ENCODE measurements around the gene IVNS1ABP. TPM values are rescaled to one million over a fixed set of nuclear protein-coding genes. Genes with fewer than 3 reads are reported as not detected.

IVNS1ABP gene
- total and polyA plus RNA-seq, 2 donors (not counting 3 experiments of a cell fraction or from before 2014, with no cell fraction given), result 26.3 to 81.6 TPM

GRCh38 chr1:185293967-185294542 lies 23.0 kb downstream of the IVNS1ABP start:
- no peak overlapping the region for H3K4me2 ChIP-seq (ENCODE audit: insufficient read depth, low read length)
- TF ChIP-seq EZH2 (IDR thresholded peaks at IDR 0.05; ENCODE audit: borderline replicate concordance, low read depth, low read length, severe bottlenecking), result no peak
- TF ChIP-seq JUN (IDR thresholded peaks at IDR 0.05; ENCODE audit: borderline replicate concordance, insufficient read depth, insufficient read length, low read depth), result no peak
- TF ChIP-seq MYC (IDR thresholded peaks at IDR 0.05; ENCODE audit: low read depth, low read length), result no peak
- no peak for TF ChIP-seq CTCF (IDR thresholded peaks at IDR 0.05; ENCODE audit: extremely low read depth in 1 of 2, insufficient read depth in 1 of 2, low read depth in 1 of 2, low read length in 2 of 2)
- TF ChIP-seq POLR2AphosphoS5 (IDR thresholded peaks at IDR 0.05; ENCODE audit: insufficient read depth, low read depth, low read length), result no peak
- TF ChIP-seq GATA2 (IDR thresholded peaks at IDR 0.05; ENCODE audit: insufficient read depth, insufficient read length, low read depth, low read length), result no peak
- TF ChIP-seq POLR2A (IDR thresholded peaks at IDR 0.05; ENCODE audit: low read depth, low read length), result no peak
- TF ChIP-seq FOS (IDR thresholded peaks at IDR 0.05; ENCODE audit: borderline replicate concordance, insufficient read depth, low read length), result no peak
- no peak for TF ChIP-seq MAX (IDR thresholded peaks at IDR 0.05; ENCODE audit: insufficient read depth, insufficient read length)
- no peak for DNase-seq (ENCODE audit: low read depth, low spot score)
- H3K79me2 ChIP-seq (ENCODE audit: control insufficient read depth, insufficient read depth, low read length), result no peaks in the 10 kb centered on the region
- no peak for FAIRE-seq
- POLR2A ChIA-PET, result no interaction called here
- no peaks in the 10 kb centered on the region for H3K9me1 ChIP-seq (replicated peaks; ENCODE audit: control insufficient read depth, extremely low read depth, insufficient read depth, low read length)
- no peak overlapping the region for H3K9ac ChIP-seq (replicated peaks; ENCODE audit: extremely low read depth, insufficient read depth, low read length)
- no peaks in the 10 kb centered on the region for H4K20me1 ChIP-seq (replicated peaks; ENCODE audit: control insufficient read depth, extremely low read depth, insufficient read depth, low read length)
- peaks cover 11 to 21% of the 10 kb centered on the region in 2 experiments for H3K36me3 ChIP-seq (ENCODE audit: control insufficient read depth in 2 of 2, extremely low read depth in 1 of 2, insufficient read depth in 2 of 2, low read length in 2 of 2)
- H3K4me3 ChIP-seq (replicated peaks in 1 of 3; ENCODE audit: insufficient read depth in 1 of 3, low read depth in 1 of 3, low read length in 3 of 3), result no peak overlapping the region
- H3K4me1 ChIP-seq (ENCODE audit: control insufficient read depth, extremely low read depth, insufficient read depth, low read length), result no peaks in the 10 kb centered on the region
- intact Hi-C loops (cut with micrococcal nuclease) (loop anchor here (10.0 kb wide), 1 partner anchor 1061 kb away; no protein-coding TSS in a partner anchor), dilution Hi-C loops (cut with MboI; ENCODE audit: extremely low pct_ligation_motif_present, low sequenced_read_pairs) (no loop called here)
- H3K27me3 ChIP-seq (ENCODE audit: control insufficient read depth in 2 of 2, insufficient read depth in 2 of 2, low read length in 2 of 2), result no peaks in the 10 kb centered on the region
- CTCF ChIA-PET, result interaction anchor here (1.0 to 2.4 kb wide), 6 partner anchors 23 to 426 kb away, joined by 3 to 6 read pairs (median 4); partner anchors contain the start of gene IVNS1ABP
- H2AFZ ChIP-seq (ENCODE audit: low read depth, low read length), result no peak overlapping the region
- no peak overlapping the region for H3K27ac ChIP-seq (ENCODE audit: insufficient read depth, low read depth, low read length)
- no peaks in the 10 kb centered on the region for H3K9me3 ChIP-seq (replicated peaks; ENCODE audit: control insufficient read depth, insufficient read depth, low read length)
- BruUV-seq (replicated peaks), result no TSS peak

All from endothelial cell of umbilical vein (primary cell).